GM12872 (cell line): ENCODE measurements around the gene DESI2.

Experiments used
- TF ChIP-seq, protein P1 (sequence below): IDR thresholded peaks from 3 replicates; pipeline ENCODE4 v1.5.1; 2011; ENCODE audit warnings: low read depth, mild to moderate bottlenecking, low read length, moderate library complexity; ENCODE audit not compliant: insufficient read depth

DESI2 gene

DNA sequence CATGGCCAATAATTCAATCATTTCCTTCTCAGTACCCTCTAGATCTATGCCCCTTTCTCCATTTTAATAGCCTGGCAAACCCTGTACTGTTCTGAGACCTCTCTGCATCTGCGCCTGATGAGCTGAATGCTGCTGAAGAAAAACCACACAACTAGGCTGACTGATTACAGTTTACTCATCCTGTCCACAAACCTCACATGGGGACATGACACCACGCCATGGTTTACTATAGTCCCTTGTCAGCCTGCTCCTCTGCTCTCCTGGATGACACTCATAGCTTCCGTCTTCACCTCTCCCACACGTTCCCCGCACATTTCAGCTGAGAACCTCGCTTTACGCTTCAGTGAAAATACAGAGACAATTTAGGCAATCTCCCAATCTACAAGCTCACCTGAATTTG, 59.7 kb downstream of the DESI2 start:
- TF ChIP-seq, protein P1, sequence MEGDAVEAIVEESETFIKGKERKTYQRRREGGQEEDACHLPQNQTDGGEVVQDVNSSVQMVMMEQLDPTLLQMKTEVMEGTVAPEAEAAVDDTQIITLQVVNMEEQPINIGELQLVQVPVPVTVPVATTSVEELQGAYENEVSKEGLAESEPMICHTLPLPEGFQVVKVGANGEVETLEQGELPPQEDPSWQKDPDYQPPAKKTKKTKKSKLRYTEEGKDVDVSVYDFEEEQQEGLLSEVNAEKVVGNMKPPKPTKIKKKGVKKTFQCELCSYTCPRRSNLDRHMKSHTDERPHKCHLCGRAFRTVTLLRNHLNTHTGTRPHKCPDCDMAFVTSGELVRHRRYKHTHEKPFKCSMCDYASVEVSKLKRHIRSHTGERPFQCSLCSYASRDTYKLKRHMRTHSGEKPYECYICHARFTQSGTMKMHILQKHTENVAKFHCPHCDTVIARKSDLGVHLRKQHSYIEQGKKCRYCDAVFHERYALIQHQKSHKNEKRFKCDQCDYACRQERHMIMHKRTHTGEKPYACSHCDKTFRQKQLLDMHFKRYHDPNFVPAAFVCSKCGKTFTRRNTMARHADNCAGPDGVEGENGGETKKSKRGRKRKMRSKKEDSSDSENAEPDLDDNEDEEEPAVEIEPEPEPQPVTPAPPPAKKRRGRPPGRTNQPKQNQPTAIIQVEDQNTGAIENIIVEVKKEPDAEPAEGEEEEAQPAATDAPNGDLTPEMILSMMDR = no peak

DNA sequence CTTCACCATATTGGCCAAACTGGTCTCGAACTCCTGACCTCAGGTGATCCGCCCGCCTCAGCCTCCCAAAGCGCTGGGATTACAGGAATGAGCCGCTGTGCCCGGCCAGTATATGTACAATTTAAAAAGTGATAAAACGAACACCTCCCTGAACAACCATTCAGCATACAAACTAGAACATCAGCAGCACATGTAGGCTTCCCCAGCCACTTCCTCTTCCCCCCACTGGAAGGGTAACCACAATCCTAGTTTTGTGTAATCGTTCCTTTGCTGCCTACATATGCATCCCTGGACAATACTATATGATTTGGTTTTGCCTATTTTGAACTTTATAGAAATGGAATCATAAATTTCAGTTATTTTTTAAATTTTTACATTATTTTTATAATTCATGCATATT, 60.4 kb downstream of the DESI2 start:
- TF ChIP-seq, protein P1 = no peak

DNA sequence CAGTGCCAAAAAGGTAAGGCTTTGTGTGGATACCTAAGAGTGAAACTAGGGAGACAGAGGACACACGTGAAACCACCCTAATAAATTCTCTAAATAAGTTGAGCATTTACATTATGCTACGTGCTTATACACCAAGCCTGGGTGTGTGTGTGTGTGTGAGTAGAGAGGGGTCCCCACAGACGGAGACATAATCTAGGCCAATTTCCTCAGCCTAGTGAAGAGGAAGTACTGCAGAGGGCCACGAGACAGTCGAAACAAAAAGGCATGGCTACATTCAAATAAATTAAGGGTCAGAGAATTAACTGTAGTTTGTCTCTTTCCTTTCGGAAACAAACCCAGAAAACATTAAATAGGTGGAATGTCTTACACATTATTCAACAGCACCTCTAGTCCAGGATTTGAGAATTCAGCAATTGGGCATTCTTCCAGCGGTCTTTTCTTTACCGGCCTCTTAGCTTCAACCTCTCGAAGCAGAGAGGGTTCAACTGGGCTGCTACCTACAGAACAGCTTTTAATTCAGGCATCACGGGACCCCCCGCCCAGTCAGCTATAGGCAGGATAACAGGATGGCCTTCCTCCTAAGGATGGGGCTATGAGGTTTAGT, 75.0 kb downstream of the DESI2 start:
- TF ChIP-seq, protein P1 = no peak

DNA sequence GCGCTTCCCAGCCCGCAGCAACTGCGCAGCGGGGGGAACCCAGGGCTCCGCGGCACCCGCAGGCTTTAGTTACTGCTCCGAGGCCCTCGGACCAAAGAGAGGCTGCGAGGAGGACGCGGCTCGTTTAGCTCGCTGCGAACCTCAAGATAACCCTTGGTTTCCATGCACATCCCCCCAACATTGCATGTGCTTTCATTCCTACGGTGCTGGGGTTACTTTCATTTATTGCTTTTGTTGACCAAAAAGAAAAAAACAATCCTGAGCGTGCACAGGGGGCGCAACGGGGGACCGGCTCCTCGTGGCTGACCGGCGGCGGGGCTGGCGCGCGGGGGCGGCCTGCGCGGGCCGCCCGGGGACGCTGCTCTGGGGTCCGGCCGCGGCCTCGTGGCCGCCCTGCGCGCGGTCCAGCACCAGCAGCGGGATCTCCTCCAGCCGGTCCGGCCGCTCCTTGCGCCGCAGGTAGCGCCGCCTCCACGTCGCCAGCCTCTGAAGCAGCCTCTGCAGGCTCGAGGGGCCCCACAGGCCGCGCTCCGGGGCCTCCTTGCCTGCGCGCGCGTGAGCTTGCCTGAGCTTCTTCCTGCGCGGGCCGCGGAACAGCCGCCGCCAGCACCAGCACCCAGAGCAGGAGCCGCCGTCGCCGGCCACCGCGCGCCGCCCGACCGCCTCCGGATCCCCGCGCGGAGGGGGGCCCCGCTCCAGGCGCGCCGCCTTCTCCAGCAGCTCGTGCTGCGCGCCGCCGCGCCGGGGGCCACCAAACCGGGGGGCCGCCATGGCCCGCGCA, 77.4 kb downstream of the DESI2 start:
- TF ChIP-seq, protein P1 = no peak

DNA sequence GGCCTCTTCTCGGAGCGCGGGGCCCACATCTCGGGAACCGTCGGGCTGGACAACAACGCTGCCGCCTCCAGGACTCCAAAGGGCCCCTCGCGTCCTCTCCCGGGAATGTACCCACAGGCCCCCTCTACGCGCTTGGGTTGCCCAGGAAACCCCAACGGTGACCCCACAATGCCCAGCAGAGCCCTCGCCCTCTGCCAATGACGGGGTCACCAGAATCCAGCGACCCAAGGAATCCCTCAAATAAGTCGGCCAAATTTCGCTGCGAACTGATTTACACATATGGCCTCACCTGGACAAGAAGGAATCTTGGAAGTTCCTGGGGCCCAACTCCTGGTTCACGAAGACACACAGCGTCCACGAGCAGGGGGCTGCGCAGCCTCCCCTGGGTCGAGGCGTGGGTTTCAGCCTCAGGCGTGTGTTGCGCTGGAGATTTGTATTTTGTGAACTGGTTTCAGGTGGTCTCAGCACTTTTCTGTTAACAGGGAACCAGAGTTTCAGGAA, 78.1 kb downstream of the DESI2 start:
- TF ChIP-seq, protein P1 = no peak

DNA sequence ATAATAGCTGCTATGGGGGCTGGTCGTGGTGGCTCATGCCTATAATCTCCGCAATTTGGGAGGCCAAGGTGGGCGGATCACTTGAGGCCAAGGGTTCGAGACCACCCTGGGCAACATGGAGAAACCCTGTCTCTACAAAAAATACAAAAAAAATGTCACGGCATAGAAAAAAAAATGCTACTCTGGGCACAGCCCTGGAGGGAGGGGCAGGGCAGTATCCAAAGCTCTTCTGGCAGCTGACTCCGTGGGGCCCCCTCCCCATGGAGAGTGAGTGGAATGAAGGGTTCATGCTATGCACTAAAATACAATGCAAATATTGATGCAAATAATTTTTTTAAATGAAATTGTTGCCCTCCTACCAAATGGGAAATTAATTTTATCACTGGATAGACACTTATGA, 78.7 kb downstream of the DESI2 start:
- TF ChIP-seq, protein P1 = no peak

DNA sequence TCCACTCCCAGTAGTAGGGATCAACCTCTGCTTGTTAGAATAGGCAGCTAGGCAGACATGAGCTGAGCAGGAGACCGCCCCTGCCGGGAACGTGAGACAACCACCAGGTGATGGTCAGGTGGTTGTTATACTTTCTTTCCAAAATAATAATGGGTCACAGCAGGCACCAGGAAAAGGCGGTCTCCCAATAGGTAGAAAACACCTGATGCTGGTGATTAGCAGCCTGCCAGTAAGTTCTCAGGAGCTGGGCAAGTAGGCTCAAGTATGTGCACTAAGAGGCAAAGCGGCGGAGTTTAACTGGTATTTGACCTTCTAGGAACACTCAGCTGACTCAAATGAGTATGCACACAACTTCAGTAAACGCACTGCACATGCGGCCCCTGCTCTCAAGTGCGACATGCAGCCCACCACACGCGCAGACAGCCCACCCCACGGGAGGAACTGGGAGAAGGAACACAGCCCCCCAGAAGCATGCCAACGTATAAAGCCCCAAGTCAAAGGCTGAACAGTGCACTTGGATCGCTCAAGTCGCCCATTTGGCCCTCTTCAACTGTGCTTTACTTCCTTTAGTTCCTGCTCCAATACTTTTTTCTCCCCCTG, 80.0 kb downstream of the DESI2 start:
- TF ChIP-seq, protein P1 = no peak
